IMR-90 (cell line): ENCODE data around the gene SPAAR. TPM values are rescaled to one million over a fixed set of nuclear protein-coding genes. Genes with fewer than 3 reads are reported as not detected.

Experiments
- ATAC-seq: fragments of 200-7000 bp; cut with Tn5 transposase; 2 replicates; pipeline ENCODE4 v1.9.1; 2020; ENCODE audit warnings: low read depth, mild to moderate bottlenecking, moderate library complexity
- BruUV-seq: library from RNA; stranded (reverse); fragments of 400-500 nt; replicated peaks from 2 replicates; lab custom pipeline; 2021; lab: Mats Ljungman, UMichigan
- CTCF ChIA-PET: fragments of 300-600 bp; formaldehyde crosslinking; extraction: SDS; loops from one replicate; lab custom pipeline; 2021; ENCODE audit warnings: antibody characterized with exemption; lab: Yijun Ruan, JAX
- POLR2A ChIA-PET: fragments of 300-600 bp; sonication (Branson Sonifier 250); formaldehyde crosslinking; loops from one replicate; lab custom pipeline; 2022; ENCODE audit warnings: antibody characterized with exemption; ENCODE audit not compliant: unreplicated experiment; lab: Charles Lee
- DNase-seq: peaks from one replicate; pipeline ENCODE4 v3.0.0; 2013
- H2AFZ ChIP-seq: replicated peaks from 2 replicates; pipeline ENCODE3; 2013; ENCODE audit warnings: low read length, mild to moderate bottlenecking; ENCODE audit not compliant: poor library complexity
- H2AK5ac ChIP-seq: 2 replicates; pipeline ENCODE4 v1.6.1; 2013; ENCODE audit warnings: low read depth, low read length, inconsistent platforms
- H2AK9ac ChIP-seq: replicated peaks from 2 replicates; pipeline ENCODE3; 2013; ENCODE audit warnings: mild to moderate bottlenecking, low read depth, low read length, moderate library complexity; ENCODE audit not compliant: poor library complexity
- H2BK120ac ChIP-seq: 2 replicates; pipeline ENCODE4 v1.6.1; 2013; ENCODE audit warnings: low read depth, low read length, inconsistent platforms
- H2BK15ac ChIP-seq: 3 replicates; pipeline ENCODE4 v1.6.1; 2013; ENCODE audit warnings: low read depth, low read length, inconsistent platforms
- H2BK20ac ChIP-seq: 2 replicates; pipeline ENCODE4 v1.6.1; 2013; ENCODE audit warnings: low read depth, mild to moderate bottlenecking, inconsistent platforms, low read length, moderate library complexity
- H2BK5ac ChIP-seq: 2 replicates; pipeline ENCODE4 v1.6.1; 2013; ENCODE audit warnings: mild to moderate bottlenecking, low read depth, low read length, inconsistent platforms; ENCODE audit not compliant: poor library complexity, severe bottlenecking
- H3K14ac ChIP-seq: replicated peaks from 2 replicates; pipeline ENCODE4 v1.6.1; 2013; ENCODE audit warnings: low read depth, low read length, inconsistent platforms
- H3K18ac ChIP-seq: 2 replicates; pipeline ENCODE4 v1.6.1; 2013; ENCODE audit warnings: low read depth, low read length, control low read depth
- H3K23ac ChIP-seq: 2 replicates; pipeline ENCODE4 v1.6.1; 2013; ENCODE audit warnings: low read depth, low read length, inconsistent platforms
- H3K27ac ChIP-seq: 2 replicates; pipeline ENCODE4 v1.5.1; 2013; ENCODE audit warnings: mild to moderate bottlenecking, control low read depth, low read length; ENCODE audit not compliant: insufficient read depth
- H3K27me3 ChIP-seq: 2 replicates; pipeline ENCODE4 v1.6.1; 2013; ENCODE audit warnings: low read length; ENCODE audit not compliant: control insufficient read depth, insufficient read depth
- H3K36me3 ChIP-seq: 2 replicates; pipeline ENCODE4 v1.6.1; 2013; ENCODE audit warnings: low read length, mixed read lengths; ENCODE audit not compliant: control insufficient read depth, insufficient read depth
- H3K4ac ChIP-seq: 2 replicates; pipeline ENCODE4 v1.6.1; 2013; ENCODE audit warnings: low read depth, low read length, inconsistent platforms
- H3K4me1 ChIP-seq: 2 replicates; pipeline ENCODE4 v1.6.1; 2013; ENCODE audit warnings: low read length, mixed read lengths; ENCODE audit not compliant: control insufficient read depth, insufficient read depth
- H3K4me2 ChIP-seq: 2 replicates; pipeline ENCODE4 v1.6.1; 2013; ENCODE audit warnings: low read depth, mild to moderate bottlenecking, control low read depth, low read length, moderate library complexity
- H3K4me3 ChIP-seq: 2 replicates; pipeline ENCODE4 v1.5.1; 2013; ENCODE audit warnings: low read depth, mild to moderate bottlenecking, control low read depth, low read length, moderate library complexity; ENCODE audit not compliant: insufficient read depth
- H3K56ac ChIP-seq: 2 replicates; pipeline ENCODE4 v1.6.1; 2013; ENCODE audit warnings: low read length, inconsistent platforms; ENCODE audit not compliant: insufficient read depth; ENCODE audit errors: extremely low read depth
- H3K79me1 ChIP-seq, 2 experiments: 2 replicates each; pipeline ENCODE4 v1.6.1; 2013; ENCODE audit warnings: low read length in 2 of 2, inconsistent platforms in 1 of 2, low read depth in 1 of 2
- H3K9ac ChIP-seq: 2 replicates; pipeline ENCODE4 v1.6.1; 2013; ENCODE audit warnings: low read depth, low read length, control low read depth
- H3K9me1 ChIP-seq: 2 replicates; pipeline ENCODE4 v1.6.1; 2013; ENCODE audit warnings: low read length, inconsistent platforms; ENCODE audit not compliant: insufficient read depth
- H3K9me3 ChIP-seq: 2 replicates; pipeline ENCODE4 v1.6.1; 2013; ENCODE audit warnings: low read length; ENCODE audit not compliant: control insufficient read depth, insufficient read depth
- H4K20me1 ChIP-seq: 2 replicates; pipeline ENCODE4 v1.6.1; 2013; ENCODE audit warnings: low read length, inconsistent platforms; ENCODE audit not compliant: insufficient read depth
- H4K5ac ChIP-seq: 2 replicates; pipeline ENCODE4 v1.6.1; 2013; ENCODE audit warnings: mild to moderate bottlenecking, low read depth, low read length, control low read depth
- H4K8ac ChIP-seq, 2 experiments: 2 replicates each; pipeline ENCODE4 v1.6.1; 2013; ENCODE audit warnings: low read depth in 2 of 2, low read length in 2 of 2, control low read depth in 1 of 2, inconsistent platforms in 1 of 2
- H4K91ac ChIP-seq: 2 replicates; pipeline ENCODE4 v1.6.1; 2013; ENCODE audit warnings: low read depth, low read length, inconsistent platforms; ENCODE audit not compliant: insufficient read depth
- BHLHE40 ChIP-seq: fragments of 150-350 bp; IDR thresholded peaks from 2 replicates; pipeline ENCODE4 v1.6.1; 2016; ENCODE audit warnings: mild to moderate bottlenecking, low read depth, low read length
- CEBPB ChIP-seq: IDR thresholded peaks from 2 replicates; pipeline ENCODE4 v1.6.1; 2012; ENCODE audit warnings: low read depth, low read length, improper control_type of control experiment
- CHD1 ChIP-seq: IDR thresholded peaks from 2 replicates; pipeline ENCODE4 v1.6.1; 2012; ENCODE audit warnings: low read depth, low read length, improper control_type of control experiment
- CTCF ChIP-seq: conservative IDR thresholded peaks from 2 replicates; pipeline ENCODE4 v1.5.1; 2012; ENCODE audit warnings: mild to moderate bottlenecking, low read depth, low read length, improper control_type of control experiment
- ELK1 ChIP-seq: fragments of 150-350 bp; IDR thresholded peaks from 2 replicates; pipeline ENCODE4 v1.6.1; 2016; ENCODE audit warnings: low read depth, mild to moderate bottlenecking, low read length, moderate library complexity, borderline replicate concordance
- FOS ChIP-seq: fragments of 150-350 bp; IDR thresholded peaks from 2 replicates; pipeline ENCODE4 v1.6.1; 2016; ENCODE audit warnings: low read depth, low read length
- MAFK ChIP-seq: IDR thresholded peaks from 2 replicates; pipeline ENCODE4 v1.6.1; 2012; ENCODE audit warnings: low read depth, low read length, improper control_type of control experiment
- MAZ ChIP-seq: IDR thresholded peaks from 2 replicates; pipeline ENCODE4 v1.6.1; 2012; ENCODE audit warnings: low read depth, mild to moderate bottlenecking, low read length, improper control_type of control experiment, moderate library complexity, borderline replicate concordance
- NFE2L2 ChIP-seq: fragments of 150-350 bp; IDR thresholded peaks from 2 replicates; pipeline ENCODE4 v1.6.1; 2016; ENCODE audit warnings: low read depth, mild to moderate bottlenecking, low read length
- RAD21 ChIP-seq: IDR thresholded peaks from 2 replicates; pipeline ENCODE4 v1.6.1; 2012; ENCODE audit warnings: low read length, improper control_type of control experiment
- RFX5 ChIP-seq: IDR thresholded peaks from 2 replicates; pipeline ENCODE4 v1.8.0; 2012; ENCODE audit warnings: low read depth, mild to moderate bottlenecking, low read length, moderate library complexity
- SMC3 ChIP-seq: fragments of 150-350 bp; IDR thresholded peaks from 2 replicates; pipeline ENCODE4 v1.6.1; 2016; ENCODE audit warnings: low read depth, mild to moderate bottlenecking, antibody characterized with exemption, low read length, moderate library complexity
- USF2 ChIP-seq: fragments of 150-350 bp; IDR thresholded peaks from 2 replicates; pipeline ENCODE4 v1.6.1; 2017; ENCODE audit warnings: mild to moderate bottlenecking, antibody characterized with exemption, low read length, low read depth
- WGBS, 2 experiments: methylation state at CpG; one replicate each; pipeline versions ENCODE4 v1.1.5 to v1.1.7; 2013; ENCODE audit warnings: missing lambda C conversion rate in 2 of 2; ENCODE audit not compliant: insufficient read length in 1 of 2; ENCODE audit errors: extremely low coverage in 2 of 2; 5-methylcytosine and 5-hydroxymethylcytosine counted together
- dilution Hi-C: fragments of 300-500 bp; cut with HindIII; formaldehyde crosslinking; loops from one replicate; pipeline ENCODE4 v1.14.3; 2018; ENCODE audit warnings: low sequenced_read_pairs; ENCODE audit not compliant: unreplicated experiment
- in situ Hi-C: fragments of 300-500 bp; cut with MboI; formaldehyde crosslinking; loops from 3 replicates; pipeline ENCODE4 v1.14.3; 2019; ENCODE audit warnings: low sequenced_read_pairs, inconsistent platforms, mixed read lengths
- intact Hi-C: fragments of 100-400 bp; cut with micrococcal nuclease; formaldehyde crosslinking; loops from 2 replicates; pipeline ENCODE4 v1.10.0; 2022
- polyA plus RNA-seq, 3 experiments: library from polyadenylated mRNA; depleted of rRNA; stranded (reverse); fragments of >200 nt; gene quantifications; 2 replicates each; pipeline ENCODE4 v1.2.3, GENCODE V29; 2012; ENCODE audit warnings: low replicate concordance in 1 of 3
- total RNA-seq: library from RNA; depleted of rRNA; stranded (reverse); fragments of >200 nt; gene quantifications from 2 replicates; pipeline ENCODE4 v1.2.3, GENCODE V29; 2012

The SPAAR gene
- total and polyA plus RNA-seq, 2 of the 4 experiments (the other 2 are of a cell fraction): 0.18 to 0.32 TPM

DNA sequence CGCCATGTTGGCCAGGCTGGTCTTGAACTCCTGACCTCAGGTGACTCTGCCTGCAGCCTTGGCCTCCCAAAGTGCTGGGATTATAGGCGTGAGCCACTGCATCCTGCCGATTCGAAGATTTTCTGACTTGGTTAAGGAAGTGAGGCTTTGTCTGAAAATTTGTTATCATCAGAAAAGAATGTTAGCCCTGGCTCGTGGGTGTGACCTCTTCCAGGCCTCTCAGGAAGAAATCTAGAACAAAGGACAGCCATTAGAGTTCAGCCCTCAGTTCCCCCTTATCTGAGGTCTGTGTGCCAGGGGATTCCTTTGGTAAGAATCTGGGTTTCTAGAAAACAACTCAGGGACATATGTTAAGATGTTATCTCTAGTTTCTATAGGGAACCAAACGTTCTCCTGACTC, 42.4 kb downstream of the SPAAR start:
- no TSS peak for BruUV-seq
- no peaks in the 10 kb centered on the region for H3K27me3 ChIP-seq
- no peak overlapping the region for H3K4me2 ChIP-seq
- 0 out of 2 replicates have a peak overlapping the region, but pooled peaks have one; percentile 60 for H2AK5ac ChIP-seq
- no peak overlapping the region for H2AFZ ChIP-seq
- peak overlapping the region; percentile 42 to 75; a peak in 3 of 4 replicates for H4K8ac ChIP-seq
- peaks cover 12% of the 10 kb centered on the region for H3K4me1 ChIP-seq
- peak overlapping the region; percentile 79; the same call in 1 of the 2 replicates for H3K18ac ChIP-seq
- intact Hi-C loops: loop anchor here (10.0 kb wide), 1 partner anchor 373 kb away; no protein-coding TSS in a partner anchor
- no CpG with 5 or more reads among the region's 6 CpGs for WGBS, 2 experiments
- CTCF ChIA-PET: no interaction called here
- H2BK20ac ChIP-seq: peak overlapping the region; percentile 92
- no peak overlapping the region for H3K27ac ChIP-seq
- POLR2A ChIA-PET: interaction anchor here (1.2 kb wide), 1 partner anchor 78 kb away, joined by 3 read pairs; no protein-coding TSS in a partner anchor
- H4K5ac ChIP-seq: peak overlapping the region; percentile 73; the same call in 1 of the 2 replicates
- H3K9ac ChIP-seq: no peak overlapping the region
- dilution Hi-C loops: no loop called here
- peak overlapping the region; percentile 75 for H4K91ac ChIP-seq
- H2BK5ac ChIP-seq: peak overlapping the region; percentile 74
- H3K9me3 ChIP-seq: no peaks in the 10 kb centered on the region
- peak overlapping the region; percentile 48; the same call in 1 of the 2 replicates for H3K23ac ChIP-seq
- H3K9me1 ChIP-seq: peaks cover 9% of the 10 kb centered on the region
- peak overlapping the region; percentile 75 for H2BK120ac ChIP-seq
- H3K4ac ChIP-seq: peak overlapping the region; percentile 34; the same call in 1 of the 2 replicates
- DNase-seq: peak; percentile 54
- no peak overlapping the region for H3K56ac ChIP-seq
- peak; percentile 47 for ATAC-seq
- H4K20me1 ChIP-seq: no peaks in the 10 kb centered on the region
- in situ Hi-C loops: no loop called here
- H3K4me3 ChIP-seq: no peak overlapping the region
- H3K79me1 ChIP-seq: no peaks in the 10 kb centered on the region
- no peak overlapping the region for H2AK9ac ChIP-seq
- TF ChIP-seq ELK1: no peak
- TF ChIP-seq SMC3: no peak
- no peak for TF ChIP-seq NFE2L2
- no peak for TF ChIP-seq FOS
- TF ChIP-seq RAD21: no peak
- TF ChIP-seq USF2: no peak
- TF ChIP-seq RFX5: no peak
- no peak for TF ChIP-seq BHLHE40
- no peak for TF ChIP-seq MAZ
- TF ChIP-seq CEBPB: no peak
- TF ChIP-seq CHD1: no peak
- no peak for TF ChIP-seq MAFK
- no peak for TF ChIP-seq CTCF
- peak overlapping the region; percentile 33; the same call in 1 of the 3 replicates for H2BK15ac ChIP-seq
- H3K14ac ChIP-seq: peak overlapping the region; percentile 48
- H3K36me3 ChIP-seq: no peaks in the 10 kb centered on the region
